K562 treated with DMSO at 1 percent for 48 hours (cell line): Measurements from ENCODE around the gene COL9A3. TPM values are rescaled to one million over a fixed set of nuclear protein-coding genes. Genes with fewer than 3 reads are reported as not detected.

Experiments
- total RNA-seq: library from RNA; unstranded; fragments of 300-600 nt; gene quantifications from 2 replicates; pipeline ENCODE4 v1.2.3, GENCODE V29; 2022; ENCODE audit warnings: low replicate concordance; ENCODE audit errors: extremely low read depth

COL9A3 gene
- not detected in 2 replicates for total RNA-seq

DNA sequence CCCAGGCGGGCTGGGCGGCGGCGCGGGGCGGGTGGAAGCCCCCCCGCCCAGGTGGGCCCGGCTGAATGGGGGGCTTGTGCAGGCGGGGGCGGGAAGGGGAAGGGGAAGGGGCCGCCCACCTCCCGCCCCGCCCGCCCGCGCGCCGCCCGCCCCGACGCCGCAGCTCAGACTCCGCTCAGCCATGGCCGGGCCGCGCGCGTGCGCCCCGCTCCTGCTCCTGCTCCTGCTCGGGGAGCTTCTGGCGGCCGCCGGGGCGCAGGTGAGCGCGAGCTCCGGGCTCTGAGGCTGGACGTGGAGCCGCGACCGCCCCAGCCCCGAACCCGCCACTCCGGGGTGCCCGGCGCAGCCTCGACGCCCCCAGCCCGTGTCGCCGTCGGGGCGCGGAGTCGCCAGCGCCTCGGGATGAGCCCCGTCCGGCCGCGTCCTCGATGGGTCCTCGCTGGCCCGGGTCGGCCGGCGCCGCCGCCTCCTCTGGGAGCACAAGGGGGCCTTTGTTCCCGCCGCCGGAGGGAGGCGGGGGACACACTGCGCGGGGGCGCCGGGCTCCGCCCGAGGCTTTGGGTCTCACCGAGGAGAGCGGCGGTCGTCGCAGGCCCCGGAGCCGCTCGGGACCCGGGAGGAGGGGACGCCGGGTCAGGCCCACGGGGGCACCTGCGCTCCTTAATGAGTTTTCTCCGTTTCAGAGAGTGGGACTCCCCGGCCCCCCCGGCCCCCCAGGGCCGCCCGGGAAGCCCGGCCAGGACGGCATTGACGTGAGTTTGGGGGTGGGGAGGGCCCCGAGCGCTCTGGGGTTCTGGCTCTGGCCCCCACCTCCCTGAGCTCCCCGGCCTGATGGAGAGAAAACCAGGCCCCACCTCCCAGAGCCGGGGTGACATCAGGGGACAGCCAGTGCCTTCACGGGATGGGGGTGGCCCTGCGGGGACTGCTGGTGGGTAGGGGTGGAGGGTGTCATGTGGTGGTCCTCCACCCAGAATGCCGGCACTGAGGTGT is at the start of gene COL9A3:
Gene COL9A3, plus strand, starts transcription at position 167 of the 990 bp plus-strand sequence. Its CDS starts 15 bp downstream, at position 182.

DNA sequence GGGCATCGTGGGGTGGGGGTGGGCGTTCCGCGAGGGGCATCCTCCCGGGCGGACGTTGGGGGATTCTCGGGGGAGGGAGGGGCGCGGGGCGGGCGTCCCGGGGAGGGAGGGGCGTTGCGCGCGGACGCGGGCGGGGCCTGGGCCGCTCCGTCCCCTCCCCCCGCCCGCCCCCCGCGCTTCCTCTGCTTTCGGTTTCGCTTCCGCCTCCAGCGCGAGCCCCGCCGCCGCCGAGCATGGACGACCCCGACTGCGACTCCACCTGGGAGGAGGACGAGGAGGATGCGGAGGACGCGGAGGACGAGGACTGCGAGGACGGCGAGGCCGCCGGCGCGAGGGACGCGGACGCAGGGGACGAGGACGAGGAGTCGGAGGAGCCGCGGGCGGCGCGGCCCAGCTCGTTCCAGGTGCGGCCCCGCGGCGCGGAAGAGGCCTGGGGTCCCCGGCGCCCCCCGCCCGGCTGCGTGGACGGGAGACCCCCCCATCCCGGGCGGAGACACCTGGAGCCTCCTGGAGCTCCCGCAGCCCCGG is 12.2 kb upstream of the COL9A3 start, which contains the start of gene OGFR:
Gene OGFR, plus strand, starts transcription at position 209 of the 528 bp plus-strand sequence. Its CDS starts 25 bp downstream, at position 234.

DNA sequence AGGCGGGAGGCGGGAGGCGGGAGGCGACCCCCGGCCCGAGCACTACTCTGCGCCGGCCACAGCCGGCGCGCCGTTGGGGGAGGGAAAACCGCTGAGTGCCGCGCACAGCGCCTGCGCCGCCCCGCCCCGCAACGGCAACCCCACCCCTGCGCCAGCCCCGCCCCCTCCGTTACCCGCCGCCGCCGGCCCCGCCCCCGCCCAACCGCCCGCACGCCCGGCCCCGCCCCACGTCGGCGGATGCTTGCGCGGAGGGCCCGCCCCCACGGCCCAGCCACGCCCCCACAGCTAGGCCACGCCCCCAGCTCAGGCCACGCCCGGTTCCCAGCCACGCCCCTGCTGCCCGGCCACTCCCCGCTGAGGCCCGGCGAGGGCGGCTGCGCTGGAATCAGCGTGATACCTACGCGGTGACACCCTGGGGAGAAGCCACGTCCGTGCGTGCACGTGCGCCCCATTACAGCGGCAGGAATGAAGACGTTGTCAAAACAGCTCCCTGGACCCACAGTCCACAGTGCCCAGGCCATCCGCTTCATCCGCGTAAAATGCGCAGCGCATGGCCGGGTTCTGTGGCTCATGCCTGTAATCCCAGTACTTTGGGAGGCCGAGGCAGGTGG is 45.0 kb downstream of the COL9A3 start, which contains the start of gene TCFL5:
Gene TCFL5, minus strand, starts transcription at position 97 of the 611 bp plus-strand sequence. CDS start 152 bp downstream, outside the sequence.

Other genes starting within 250 kb of the COL9A3 start
- gene SLCO4A1, start 174.5 kb upstream of the COL9A3 start, total RNA-seq: not detected in 2 replicates
- not detected in 2 replicates for gene NTSR1, start 108.2 kb upstream of the COL9A3 start, total RNA-seq
- not detected in 2 replicates for gene MRGBP, start 20.6 kb upstream of the COL9A3 start, total RNA-seq
- not detected in 2 replicates for gene OGFR, start 12.2 kb upstream of the COL9A3 start, total RNA-seq
- not detected in 2 replicates for gene TCFL5, start 44.8 kb downstream of the COL9A3 start, total RNA-seq
- not detected in 2 replicates for gene DIDO1, start 109.5 kb downstream of the COL9A3 start, total RNA-seq
- gene GID8, start 121.1 kb downstream of the COL9A3 start, total RNA-seq: not detected in 2 replicates
- not detected in 2 replicates for gene SLC17A9, start 135.7 kb downstream of the COL9A3 start, total RNA-seq
- not detected in 2 replicates for gene BHLHE23, start 189.9 kb downstream of the COL9A3 start, total RNA-seq